Left ventricle myocardium inferior (tissue), 1 donor: ENCODE results near the gene ZGLP1. TPM values are rescaled to one million over a fixed set of nuclear protein-coding genes. Genes with fewer than 3 reads are reported as not detected.

Experiments
- DNase-seq: peaks from one replicate; pipeline ENCODE4 v3.0.0-alpha.2; 2020
- H3K27ac ChIP-seq: fragments of 200-600 bp; replicated peaks from 2 replicates; pipeline ENCODE4 v1.8.0; 2021
- H3K27me3 ChIP-seq: fragments of 200-600 bp; 2 replicates; pipeline ENCODE4 v1.8.0; 2021; ENCODE audit warnings: low read depth
- H3K36me3 ChIP-seq: fragments of 200-600 bp; 2 replicates; pipeline ENCODE4 v1.8.0; 2021
- H3K4me1 ChIP-seq: fragments of 200-600 bp; 2 replicates; pipeline ENCODE4 v1.8.0; 2021
- H3K4me3 ChIP-seq: fragments of 200-600 bp; 2 replicates; pipeline ENCODE4 v1.8.0; 2021; ENCODE audit warnings: mild to moderate bottlenecking, moderate library complexity
- H3K9me3 ChIP-seq: fragments of 200-600 bp; replicated peaks from 2 replicates; pipeline ENCODE4 v1.8.0; 2021
- intact Hi-C: fragments of 100-400 bp; cut with micrococcal nuclease; formaldehyde crosslinking; loops from one replicate; pipeline ENCODE4 v1.11.0; 2022
- total RNA-seq: library from RNA; stranded (reverse); fragmentation: NEBNext Ultra II Directional; extraction: Animal tissue kit (Norgen Biotek cat#: 25700); gene quantifications from one replicate; pipeline ENCODE4 v1.2.1, GENCODE V29; 2021
- TF ChIP-seq, protein P1 (sequence below): fragments of 200-600 bp; IDR thresholded peaks from 2 replicates; pipeline ENCODE4 v1.8.0; 2021; ENCODE audit warnings: antibody characterized with exemption, mild to moderate bottlenecking, borderline replicate concordance
- donor health status: DM: no; HTN: yes; CAD: no; lungs with severe emphysema.

ZGLP1 gene
- total RNA-seq, 1 donor from 2014 or later, result 0.74 TPM

DNA sequence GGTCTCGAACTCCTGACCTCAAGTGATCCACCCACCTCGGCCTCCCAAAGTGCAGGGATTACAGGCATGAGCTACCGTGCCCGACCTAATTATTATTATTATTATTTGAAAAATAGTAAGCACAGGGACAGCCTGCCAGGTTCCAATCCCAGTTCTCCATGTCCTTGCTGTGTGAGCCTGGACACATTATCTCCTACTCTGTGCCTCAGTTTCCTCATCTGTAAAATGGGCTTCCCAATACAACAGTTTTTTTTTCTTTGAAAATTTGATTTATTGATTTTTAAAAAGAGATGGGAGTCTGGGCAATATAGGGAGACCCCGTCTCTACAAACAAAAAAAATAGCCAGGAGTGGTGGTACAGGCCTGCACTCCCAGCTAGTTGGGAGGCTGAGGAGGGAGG is 3.3 kb downstream of the ZGLP1 start:
- TF ChIP-seq, protein P1, sequence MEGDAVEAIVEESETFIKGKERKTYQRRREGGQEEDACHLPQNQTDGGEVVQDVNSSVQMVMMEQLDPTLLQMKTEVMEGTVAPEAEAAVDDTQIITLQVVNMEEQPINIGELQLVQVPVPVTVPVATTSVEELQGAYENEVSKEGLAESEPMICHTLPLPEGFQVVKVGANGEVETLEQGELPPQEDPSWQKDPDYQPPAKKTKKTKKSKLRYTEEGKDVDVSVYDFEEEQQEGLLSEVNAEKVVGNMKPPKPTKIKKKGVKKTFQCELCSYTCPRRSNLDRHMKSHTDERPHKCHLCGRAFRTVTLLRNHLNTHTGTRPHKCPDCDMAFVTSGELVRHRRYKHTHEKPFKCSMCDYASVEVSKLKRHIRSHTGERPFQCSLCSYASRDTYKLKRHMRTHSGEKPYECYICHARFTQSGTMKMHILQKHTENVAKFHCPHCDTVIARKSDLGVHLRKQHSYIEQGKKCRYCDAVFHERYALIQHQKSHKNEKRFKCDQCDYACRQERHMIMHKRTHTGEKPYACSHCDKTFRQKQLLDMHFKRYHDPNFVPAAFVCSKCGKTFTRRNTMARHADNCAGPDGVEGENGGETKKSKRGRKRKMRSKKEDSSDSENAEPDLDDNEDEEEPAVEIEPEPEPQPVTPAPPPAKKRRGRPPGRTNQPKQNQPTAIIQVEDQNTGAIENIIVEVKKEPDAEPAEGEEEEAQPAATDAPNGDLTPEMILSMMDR, result no peak
- Histone ChIP-seq H3K27ac (no peak overlapping the region), H3K4me1 (no peaks in the 10 kb centered on the region), H3K4me3 (no peak overlapping the region), H3K27me3 (peaks cover 18% of the 10 kb centered on the region), H3K9me3 (no peaks in the 10 kb centered on the region), H3K36me3 (peaks cover 5% of the 10 kb centered on the region)
- intact Hi-C loops, result no loop called here
- no peak for DNase-seq

DNA sequence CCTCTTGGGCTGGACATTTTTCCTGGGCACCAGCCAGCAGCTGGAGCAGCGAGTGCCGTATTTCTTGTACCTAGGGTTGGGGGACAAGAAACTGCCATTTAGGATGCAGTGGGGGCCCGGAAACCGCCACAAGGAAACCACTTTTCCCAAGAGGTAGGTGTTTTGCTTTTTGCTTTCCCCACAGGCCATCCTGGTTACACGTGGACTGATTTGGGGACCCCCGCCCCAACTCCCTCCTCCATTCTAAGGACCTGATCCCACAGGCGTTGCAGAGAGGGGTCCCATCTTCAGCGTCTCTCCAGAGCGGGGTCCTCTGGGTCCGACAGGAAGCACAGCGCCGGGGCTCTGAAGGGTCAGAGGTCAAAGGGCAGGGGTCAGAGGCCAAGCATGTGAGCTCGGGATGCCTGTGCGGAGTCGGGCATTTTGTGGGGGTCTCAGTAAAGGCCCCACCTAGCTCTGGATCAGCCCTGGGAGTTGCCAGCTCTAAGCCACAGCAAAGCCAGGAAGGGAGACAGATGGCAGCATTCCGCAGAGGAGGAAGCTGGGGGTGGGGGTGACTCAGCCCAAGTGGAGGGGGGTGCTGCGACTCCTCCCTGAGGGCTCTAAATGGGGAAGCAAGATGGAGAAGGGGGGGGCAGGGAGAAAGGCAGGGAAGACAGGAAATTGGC is 4.3 kb downstream of the ZGLP1 start:
- H3K4me1 ChIP-seq, result no peaks in the 10 kb centered on the region
- H3K27ac ChIP-seq, result no peak overlapping the region
- intact Hi-C loops, result no loop called here
- DNase-seq, result no peak
- H3K4me3 ChIP-seq, result no peak overlapping the region
- H3K36me3 ChIP-seq, result peaks cover 4% of the 10 kb centered on the region
- no peaks in the 10 kb centered on the region for H3K9me3 ChIP-seq
- TF ChIP-seq, protein P1, result no peak
- H3K27me3 ChIP-seq, result peaks cover 24% of the 10 kb centered on the region

DNA sequence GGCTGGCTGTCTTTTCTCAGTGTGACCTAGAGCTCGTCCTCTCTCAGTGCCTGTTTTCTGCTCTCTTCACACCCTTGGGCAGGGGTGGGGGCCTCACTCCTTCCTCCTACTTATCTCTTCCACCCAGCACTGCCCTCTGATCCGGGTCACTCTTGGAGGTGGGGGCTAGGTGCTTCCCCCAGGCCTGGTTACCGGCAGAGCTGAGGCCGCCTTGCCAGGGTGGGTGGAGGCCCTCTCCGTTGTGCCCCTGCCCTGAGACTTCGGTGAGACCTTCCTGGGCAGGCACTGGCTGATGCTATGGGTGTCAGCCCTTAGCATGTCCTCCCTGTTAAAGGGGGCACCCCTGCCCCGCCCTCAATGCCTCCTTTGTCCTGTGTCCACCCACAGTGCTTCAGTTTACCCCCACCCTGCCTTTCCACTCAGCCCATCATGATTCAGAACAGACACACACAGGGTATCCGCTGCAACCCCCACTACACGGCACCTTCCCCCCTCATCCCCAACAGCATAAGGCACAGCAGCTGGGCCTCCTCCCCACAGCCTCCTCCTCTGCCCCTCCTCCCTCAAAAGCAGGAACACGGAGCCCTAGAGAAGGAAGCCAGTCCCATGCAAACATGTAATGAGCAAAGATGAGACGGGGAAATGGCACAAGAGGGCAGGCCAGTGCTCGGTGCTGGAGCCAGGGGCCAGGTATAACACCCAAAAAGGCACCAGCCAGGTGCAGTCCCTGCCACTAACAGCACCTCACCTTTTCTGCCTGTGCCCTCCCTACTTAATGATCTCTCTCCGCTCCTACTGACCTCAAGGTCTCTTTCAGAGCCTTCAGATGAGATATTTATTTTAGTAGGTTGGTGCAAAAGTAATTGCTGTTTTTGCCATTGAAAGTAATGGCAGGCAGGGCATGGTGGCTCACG is 9.8 kb downstream of the ZGLP1 start:
- no peak overlapping the region for H3K27ac ChIP-seq
- H3K9me3 ChIP-seq, result no peaks in the 10 kb centered on the region
- TF ChIP-seq, protein P1, result no peak
- H3K4me3 ChIP-seq, result no peak overlapping the region
- H3K36me3 ChIP-seq, result no peaks in the 10 kb centered on the region
- intact Hi-C loops, result no loop called here
- peaks cover 61% of the 10 kb centered on the region for H3K27me3 ChIP-seq
- no peak for DNase-seq
- peaks cover 14% of the 10 kb centered on the region for H3K4me1 ChIP-seq

DNA sequence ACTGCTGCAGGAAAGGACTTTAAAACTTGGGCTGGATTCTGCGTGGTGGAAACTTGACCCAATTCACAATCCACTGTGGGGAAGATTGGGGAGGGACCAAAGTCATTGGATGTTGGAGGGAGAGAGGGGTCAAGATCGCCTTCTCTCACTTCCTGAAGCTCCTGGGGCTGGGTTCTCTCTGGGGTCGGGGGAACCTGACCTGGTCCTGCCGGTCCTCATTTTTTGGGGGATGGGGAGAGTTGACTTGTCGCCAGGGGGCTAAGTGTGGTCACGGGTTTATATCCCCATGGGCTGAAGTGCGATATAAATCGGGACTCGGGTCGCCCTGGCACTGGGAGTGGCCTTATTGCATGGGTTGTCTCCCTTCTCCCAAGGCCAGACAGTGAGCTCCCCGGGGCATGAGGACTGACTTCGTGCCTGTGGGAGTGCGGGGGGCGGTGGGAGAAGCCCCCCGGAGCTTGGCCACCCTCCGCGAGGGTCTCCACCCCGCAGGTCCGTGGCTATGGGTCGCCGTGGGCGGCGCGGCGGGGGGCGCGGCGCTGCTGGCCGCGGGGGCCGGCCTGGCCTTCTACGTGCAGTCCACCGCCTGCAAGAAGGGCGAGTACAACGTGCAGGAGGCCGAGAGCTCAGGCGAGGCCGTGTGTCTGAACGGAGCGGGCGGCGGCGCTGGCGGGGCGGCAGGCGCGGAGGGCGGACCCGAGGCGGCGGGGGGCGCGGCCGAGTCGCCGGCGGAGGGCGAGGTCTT is 13.6 kb downstream of the ZGLP1 start:
- TF ChIP-seq, protein P1, result no peak
- Histone ChIP-seq H3K4me1 (peaks cover 37% of the 10 kb centered on the region), H3K27ac (no peak overlapping the region), H3K36me3 (no peaks in the 10 kb centered on the region), H3K27me3 (peaks cover 78% of the 10 kb centered on the region), H3K9me3 (no peaks in the 10 kb centered on the region), H3K4me3 (peak overlapping the region; percentile 54)
- intact Hi-C loops, result no loop called here
- DNase-seq, result no peak

DNA sequence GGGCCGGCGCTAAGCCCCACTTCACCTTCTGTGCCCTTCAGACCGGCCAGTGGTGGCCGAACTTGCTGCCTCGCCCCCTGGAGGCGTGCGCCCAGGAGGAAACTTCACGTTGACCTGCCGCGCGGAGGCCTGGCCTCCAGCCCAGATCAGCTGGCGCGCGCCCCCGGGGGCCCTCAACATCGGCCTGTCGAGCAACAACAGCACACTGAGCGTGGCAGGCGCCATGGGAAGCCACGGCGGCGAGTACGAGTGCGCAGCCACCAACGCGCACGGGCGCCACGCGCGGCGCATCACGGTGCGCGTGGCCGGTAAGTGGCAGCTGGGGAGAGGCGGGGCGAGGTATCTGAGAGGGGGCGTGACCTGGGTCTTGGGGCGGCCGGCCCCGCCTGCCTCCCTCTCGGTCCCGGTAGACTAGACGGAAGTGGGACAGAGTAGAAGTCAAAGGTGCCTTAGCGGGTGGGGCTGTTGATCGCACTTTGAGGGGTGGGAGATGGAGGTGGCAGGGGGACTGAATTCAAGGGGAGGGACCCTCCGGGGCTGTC is 14.2 kb downstream of the ZGLP1 start:
- H3K36me3 ChIP-seq, result no peaks in the 10 kb centered on the region
- H3K4me3 ChIP-seq, result peak overlapping the region; percentile 54
- H3K27ac ChIP-seq, result no peak overlapping the region
- H3K4me1 ChIP-seq, result peaks cover 43% of the 10 kb centered on the region
- intact Hi-C loops, result no loop called here
- TF ChIP-seq, protein P1, result no peak
- no peaks in the 10 kb centered on the region for H3K9me3 ChIP-seq
- H3K27me3 ChIP-seq, result peaks cover 81% of the 10 kb centered on the region
- no peak for DNase-seq
